BE2C (cell line): ENCODE data around the gene KNL1.

Experiments used
- DNase-seq: peaks from one replicate; pipeline ENCODE4 v3.0.0-alpha.2; 2020
- H3K27me3 ChIP-seq: fragments of 250-450 bp; sonication (Bioruptor Pico); 2 replicates; pipeline ENCODE4 v1.5.1; 2020; ENCODE audit warnings: mild to moderate bottlenecking
- H3K36me3 ChIP-seq: fragments of 250-450 bp; sonication (Bioruptor Pico); 2 replicates; pipeline ENCODE4 v1.5.1; 2020; ENCODE audit warnings: mild to moderate bottlenecking
- H3K4me1 ChIP-seq: fragments of 250-450 bp; sonication (Bioruptor Pico); 2 replicates; pipeline ENCODE4 v1.5.1; 2020
- H3K4me3 ChIP-seq: 2 replicates; pipeline ENCODE4 v1.5.1; 2011; ENCODE audit warnings: low read depth, low read length
- H3K9me3 ChIP-seq: fragments of 250-450 bp; sonication (Bioruptor Pico); 2 replicates; pipeline ENCODE4 v1.5.1; 2020
- TF ChIP-seq, protein P1 (sequence below): IDR thresholded peaks from 2 replicates; pipeline ENCODE4 v1.5.1; 2012; ENCODE audit warnings: mild to moderate bottlenecking, low read depth, low read length

Gene KNL1

GRCh38 chr15:40595219-40595618 lies 1.2 kb downstream of the KNL1 start:
- Histone ChIP-seq H3K4me1 (no peaks in the 10 kb centered on the region), H3K36me3 (no peaks in the 10 kb centered on the region), H3K9me3 (no peaks in the 10 kb centered on the region), H3K4me3 (peak overlapping the region; percentile 80), H3K27me3 (no peaks in the 10 kb centered on the region)
- no peak for DNase-seq
- TF ChIP-seq, protein P1, sequence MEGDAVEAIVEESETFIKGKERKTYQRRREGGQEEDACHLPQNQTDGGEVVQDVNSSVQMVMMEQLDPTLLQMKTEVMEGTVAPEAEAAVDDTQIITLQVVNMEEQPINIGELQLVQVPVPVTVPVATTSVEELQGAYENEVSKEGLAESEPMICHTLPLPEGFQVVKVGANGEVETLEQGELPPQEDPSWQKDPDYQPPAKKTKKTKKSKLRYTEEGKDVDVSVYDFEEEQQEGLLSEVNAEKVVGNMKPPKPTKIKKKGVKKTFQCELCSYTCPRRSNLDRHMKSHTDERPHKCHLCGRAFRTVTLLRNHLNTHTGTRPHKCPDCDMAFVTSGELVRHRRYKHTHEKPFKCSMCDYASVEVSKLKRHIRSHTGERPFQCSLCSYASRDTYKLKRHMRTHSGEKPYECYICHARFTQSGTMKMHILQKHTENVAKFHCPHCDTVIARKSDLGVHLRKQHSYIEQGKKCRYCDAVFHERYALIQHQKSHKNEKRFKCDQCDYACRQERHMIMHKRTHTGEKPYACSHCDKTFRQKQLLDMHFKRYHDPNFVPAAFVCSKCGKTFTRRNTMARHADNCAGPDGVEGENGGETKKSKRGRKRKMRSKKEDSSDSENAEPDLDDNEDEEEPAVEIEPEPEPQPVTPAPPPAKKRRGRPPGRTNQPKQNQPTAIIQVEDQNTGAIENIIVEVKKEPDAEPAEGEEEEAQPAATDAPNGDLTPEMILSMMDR: no peak

- DNase-seq: no peak
- H3K4me3 ChIP-seq: peak overlapping the region; percentile 80
- H3K27me3 ChIP-seq: no peaks in the 10 kb centered on the region
- no peaks in the 10 kb centered on the region for H3K36me3 ChIP-seq
- no peaks in the 10 kb centered on the region for H3K9me3 ChIP-seq
- TF ChIP-seq, protein P1: no peak
- H3K4me1 ChIP-seq: no peaks in the 10 kb centered on the region
Measured at GRCh38 chr15:40595773-40596172, 1.7 kb downstream of the KNL1 start.

GRCh38 chr15:40597024-40597423 lies 3.0 kb downstream of the KNL1 start:
- Histone ChIP-seq H3K27me3 (no peaks in the 10 kb centered on the region), H3K4me1 (no peaks in the 10 kb centered on the region), H3K4me3 (no peak overlapping the region), H3K36me3 (no peaks in the 10 kb centered on the region), H3K9me3 (no peaks in the 10 kb centered on the region)
- DNase-seq: no peak
- TF ChIP-seq, protein P1: no peak

DNA sequence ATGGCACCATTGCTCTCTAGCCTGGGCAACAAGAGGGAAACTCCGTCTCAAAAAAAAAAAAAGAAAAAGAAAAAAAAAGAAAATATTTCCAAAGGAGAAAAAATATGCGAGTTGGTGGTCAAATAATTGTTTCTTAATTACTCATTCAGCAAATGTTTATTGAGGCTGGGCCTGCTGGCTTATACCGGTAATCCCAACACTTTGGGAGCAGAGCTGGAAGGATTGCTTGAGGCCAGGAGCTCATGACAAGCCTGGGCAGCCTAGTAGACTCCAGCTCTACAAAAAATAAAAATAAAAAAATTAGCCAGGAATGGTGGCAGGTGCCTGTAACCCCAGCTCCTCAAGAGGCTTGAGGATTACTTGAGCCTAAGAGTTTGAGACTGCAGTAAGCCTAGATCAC lies 4.1 kb downstream of the KNL1 start:
- Histone ChIP-seq H3K27me3 (no peaks in the 10 kb centered on the region), H3K4me3 (no peak overlapping the region), H3K9me3 (no peaks in the 10 kb centered on the region), H3K4me1 (no peaks in the 10 kb centered on the region), H3K36me3 (no peaks in the 10 kb centered on the region)
- TF ChIP-seq, protein P1: no peak
- DNase-seq: no peak

DNA sequence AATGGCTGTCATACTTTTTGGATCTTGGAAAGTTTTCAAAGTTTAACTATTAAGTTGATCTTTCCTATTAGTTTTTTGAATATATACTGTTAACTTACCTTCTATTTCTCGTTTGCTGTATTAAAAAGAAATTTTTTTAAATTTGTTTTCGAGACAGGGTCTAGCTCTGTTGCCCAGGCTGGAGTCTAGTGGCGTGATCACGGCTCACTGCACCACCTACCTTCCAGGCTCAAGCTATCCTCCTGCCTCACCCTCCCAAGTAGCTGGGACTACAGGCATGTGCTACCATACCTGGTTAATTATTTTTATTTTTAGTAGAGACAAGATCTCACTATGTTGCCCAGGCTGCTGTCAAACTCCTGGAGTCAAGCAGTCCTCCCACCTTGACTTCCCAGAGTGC lies 4.6 kb downstream of the KNL1 start:
- TF ChIP-seq, protein P1: no peak
- DNase-seq: no peak
- Histone ChIP-seq H3K9me3 (no peaks in the 10 kb centered on the region), H3K36me3 (no peaks in the 10 kb centered on the region), H3K27me3 (no peaks in the 10 kb centered on the region), H3K4me3 (no peak overlapping the region), H3K4me1 (no peaks in the 10 kb centered on the region)

- no peak for DNase-seq
- no peaks in the 10 kb centered on the region for H3K4me1 ChIP-seq
- H3K36me3 ChIP-seq: no peaks in the 10 kb centered on the region
- no peaks in the 10 kb centered on the region for H3K27me3 ChIP-seq
- TF ChIP-seq, protein P1: no peak
- H3K9me3 ChIP-seq: no peaks in the 10 kb centered on the region
- H3K4me3 ChIP-seq: no peak overlapping the region
Measured at GRCh38 chr15:40600956-40601355, 6.9 kb downstream of the KNL1 start.
